MCF 10A (cell line): ENCODE data around the gene AKAP8L. TPM values are rescaled to one million over a fixed set of nuclear protein-coding genes. Genes with fewer than 3 reads are reported as not detected.

Source experiments
- BruUV-seq: library from RNA; stranded (reverse); fragments of 400-500 nt; replicated peaks from 2 replicates; lab custom pipeline; 2021; lab: Mats Ljungman, UMichigan
- CTCF ChIA-PET: fragments of 300-600 bp; sonication (Branson Sonifier 250); formaldehyde crosslinking; extraction: SDS; loops from one replicate; lab custom pipeline; 2021; ENCODE audit warnings: antibody characterized with exemption, inconsistent platforms; lab: Yijun Ruan, JAX
- POLR2A ChIA-PET: fragments of 300-600, 350-650 bp; sonication (Branson Sonifier 250); formaldehyde crosslinking; extraction: SDS; loops from one replicate; lab custom pipeline; 2020; ENCODE audit warnings: antibody characterized with exemption, inconsistent platforms; lab: Yijun Ruan, JAX
- DNase-seq: peaks from one replicate; pipeline ENCODE4 v3.0.0-alpha.2; 2018; ENCODE audit not compliant: unreplicated experiment
- H3K27ac Mint-ChIP-seq: one replicate; pipeline ENCODE4 v1.8.0; 2022; ENCODE audit warnings: mild to moderate bottlenecking, low read depth, mixed read lengths; ENCODE audit not compliant: unreplicated experiment
- H3K27me3 Mint-ChIP-seq: one replicate; pipeline ENCODE4 v1.8.0; 2022; ENCODE audit warnings: mixed read lengths; ENCODE audit not compliant: insufficient read depth, unreplicated experiment
- H3K36me3 Mint-ChIP-seq: one replicate; pipeline ENCODE4 v1.8.0; 2022; ENCODE audit warnings: mild to moderate bottlenecking, moderate library complexity, mixed read lengths; ENCODE audit not compliant: insufficient read depth, unreplicated experiment
- H3K4me1 Mint-ChIP-seq: one replicate; pipeline ENCODE4 v1.8.0; 2022; ENCODE audit warnings: mixed read lengths; ENCODE audit not compliant: insufficient read depth, unreplicated experiment
- H3K4me3 Mint-ChIP-seq: one replicate; pipeline ENCODE4 v1.8.0; 2022; ENCODE audit warnings: mild to moderate bottlenecking, moderate library complexity, mixed read lengths; ENCODE audit not compliant: unreplicated experiment
- H3K9me3 Mint-ChIP-seq: one replicate; pipeline ENCODE4 v1.8.0; 2022; ENCODE audit warnings: mixed read lengths; ENCODE audit not compliant: unreplicated experiment
- CTCF ChIP-seq: fragments of 200-600 bp; IDR thresholded peaks from one replicate; pipeline ENCODE4 v1.8.0; 2022; ENCODE audit warnings: antibody characterized with exemption, mild to moderate bottlenecking; ENCODE audit not compliant: unreplicated experiment
- intact Hi-C: fragments of 100-400 bp; cut with micrococcal nuclease; formaldehyde crosslinking; loops from 2 replicates; pipeline ENCODE4 v1.14.1; 2022
- total RNA-seq: library from RNA; stranded (reverse); gene quantifications from 2 replicates; pipeline ENCODE4 v1.2.3, GENCODE V29; 2022

AKAP8L gene
- total RNA-seq, 1 experiment from 2014 or later: 84.7 TPM

DNA sequence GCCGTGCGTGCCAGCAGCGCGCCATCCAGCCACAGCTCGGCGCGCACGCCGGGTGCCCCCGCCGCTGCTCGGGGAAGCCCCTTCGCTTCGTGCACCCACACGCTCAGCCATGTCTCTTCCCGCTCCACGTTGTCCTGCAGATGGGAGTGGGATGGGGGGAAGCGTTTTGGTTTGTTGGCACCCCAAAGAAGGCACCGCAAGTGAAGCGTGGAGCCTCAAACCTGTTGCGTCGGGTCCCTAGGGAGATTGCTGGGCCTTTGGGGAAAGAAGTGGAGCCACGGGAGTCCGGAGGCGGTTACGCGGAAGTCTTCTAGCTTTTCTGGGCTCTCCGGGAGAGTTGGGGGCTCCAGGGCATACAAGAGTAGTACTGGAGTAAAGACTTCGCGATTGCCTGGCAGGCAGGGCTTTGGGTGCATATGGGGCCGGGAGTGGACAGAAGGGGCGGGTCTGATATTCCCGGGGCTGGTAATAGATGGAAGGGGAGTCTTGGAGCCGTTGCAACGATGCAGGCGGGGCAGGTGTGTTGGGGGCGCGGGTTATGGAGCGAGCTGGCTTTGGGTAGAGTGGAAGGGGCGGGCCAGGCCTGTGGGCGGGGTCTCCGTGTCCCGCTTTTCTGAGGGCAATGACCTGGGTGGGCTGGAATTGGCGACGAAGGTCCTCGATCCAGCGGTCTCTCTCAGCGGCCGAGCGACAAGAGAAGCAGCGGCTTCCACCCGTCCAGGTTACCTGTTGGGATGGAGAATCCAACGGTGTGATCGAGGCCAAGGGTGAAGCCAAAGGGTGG lies 39.1 kb upstream of the AKAP8L start:
- no peak for TF ChIP-seq CTCF
- CTCF ChIA-PET: interaction anchor here (0.6 kb wide), 2 partner anchors 103 to 104 kb away, joined by 3 read pairs; no protein-coding TSS in a partner anchor
- H3K36me3 Mint-ChIP-seq: no peaks in the 10 kb centered on the region
- no peaks in the 10 kb centered on the region for H3K9me3 Mint-ChIP-seq
- H3K27ac Mint-ChIP-seq: no peak overlapping the region
- no TSS peak for BruUV-seq
- no peaks in the 10 kb centered on the region for H3K4me1 Mint-ChIP-seq
- POLR2A ChIA-PET: no interaction called here
- no peaks in the 10 kb centered on the region for H3K27me3 Mint-ChIP-seq
- DNase-seq: no peak
- H3K4me3 Mint-ChIP-seq: no peak overlapping the region
- intact Hi-C loops: no loop called here

GRCh38 chr19:15456871-15457700 lies 38.3 kb upstream of the AKAP8L start:
- no peaks in the 10 kb centered on the region for H3K4me1 Mint-ChIP-seq
- ChIA-PET POLR2A (no interaction called here), CTCF (interaction anchor here (0.6 kb wide), 2 partner anchors 70 to 104 kb away, joined by 3 read pairs; no protein-coding TSS in a partner anchor)
- no peak overlapping the region for H3K27ac Mint-ChIP-seq
- no peaks in the 10 kb centered on the region for H3K9me3 Mint-ChIP-seq
- BruUV-seq: no TSS peak
- intact Hi-C loops: no loop called here
- no peak for TF ChIP-seq CTCF
- H3K27me3 Mint-ChIP-seq: no peaks in the 10 kb centered on the region
- H3K36me3 Mint-ChIP-seq: no peaks in the 10 kb centered on the region
- H3K4me3 Mint-ChIP-seq: no peak overlapping the region
- DNase-seq: no peak

DNA sequence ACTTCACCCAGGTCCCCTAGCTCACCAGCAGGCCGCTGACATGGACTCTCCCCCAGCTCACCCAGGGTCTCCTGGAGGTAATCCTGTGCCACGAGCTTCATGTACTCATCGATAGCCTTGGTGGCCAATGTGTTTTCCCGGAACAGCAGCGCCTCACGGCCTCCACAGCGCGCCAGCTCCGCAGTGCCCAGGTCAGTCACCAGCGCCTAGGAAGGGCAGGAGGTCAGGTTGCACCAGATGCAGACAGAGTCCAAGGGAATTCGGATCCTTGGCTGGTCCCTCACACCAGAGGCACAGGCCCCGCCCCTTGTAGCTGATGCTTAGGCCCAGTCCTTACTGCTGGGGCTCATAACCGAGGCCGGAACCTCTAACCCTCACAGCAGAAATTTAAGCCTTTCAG lies 37.7 kb upstream of the AKAP8L start:
- intact Hi-C loops: no loop called here
- Mint-ChIP-seq H3K36me3 (no peaks in the 10 kb centered on the region), H3K4me1 (no peaks in the 10 kb centered on the region), H3K4me3 (no peak overlapping the region), H3K27me3 (no peaks in the 10 kb centered on the region), H3K27ac (no peak overlapping the region), H3K9me3 (no peaks in the 10 kb centered on the region)
- ChIA-PET CTCF (interaction anchor here (0.6 to 1.5 kb wide), 2 partner anchors 11 to 70 kb away, joined by 3 to 5 read pairs; no protein-coding TSS in a partner anchor), POLR2A (interaction anchor here (0.8 kb wide), 1 partner anchor 37 kb away, joined by 4 read pairs; the partner anchor contains the start of gene AKAP8L)
- no peak for TF ChIP-seq CTCF
- no peak for DNase-seq
- BruUV-seq: no TSS peak

GRCh38 chr19:15455996-15456395 lies 37.2 kb upstream of the AKAP8L start:
- H3K4me3 Mint-ChIP-seq: no peak overlapping the region
- BruUV-seq: no TSS peak
- H3K27ac Mint-ChIP-seq: no peak overlapping the region
- CTCF ChIA-PET: interaction anchor here (0.6 to 1.5 kb wide), 2 partner anchors 11 to 21 kb away, joined by 4 to 5 read pairs; no protein-coding TSS in a partner anchor
- H3K4me1 Mint-ChIP-seq: no peaks in the 10 kb centered on the region
- POLR2A ChIA-PET: interaction anchor here (0.8 kb wide), 1 partner anchor 37 kb away, joined by 4 read pairs; the partner anchor contains the start of gene AKAP8L
- H3K27me3 Mint-ChIP-seq: no peaks in the 10 kb centered on the region
- intact Hi-C loops: no loop called here
- no peaks in the 10 kb centered on the region for H3K9me3 Mint-ChIP-seq
- H3K36me3 Mint-ChIP-seq: no peaks in the 10 kb centered on the region
- no peak for TF ChIP-seq CTCF
- DNase-seq: no peak
